Gastrocnemius medialis (tissue), 4 donors: ENCODE data around the gene FERMT2. TPM values are rescaled to one million over a fixed set of nuclear protein-coding genes. Genes with fewer than 3 reads are reported as not detected.
A peak's percentile ranks its signal among the peaks of the same experiment; 100 is the strongest.
"Not testable (repeated sequence)": the region's sequence is repeated elsewhere in the genome, so short reads cannot be mapped to it uniquely, and the experiment has no call there.

Source experiments
- ATAC-seq, 2 donors: fragments of 150-250 bp; one replicate each; pipeline ENCODE4 v1.9.1; 2016
- DNase-seq, 2 donors: peaks; one replicate each; pipeline ENCODE4 v3.0.0-alpha.2; 2019
- H3K27ac ChIP-seq, 4 donors: fragments of 200-600 bp; sonication (generic); 1 replicate in 1 of 4; 2 replicates in 3 of 4; pipeline ENCODE4 v1.5.1; 2016 to 2018; ENCODE audit warnings: mild to moderate bottlenecking in 2 of 4, moderate library complexity in 1 of 4
- H3K27me3 ChIP-seq, 3 donors: fragments of 200-600 bp; sonication (generic) in 2 of 3; 1 replicate in 1 of 3; 2 replicates in 2 of 3; pipeline versions ENCODE4 v1.5.1 to v1.6.0; 2016 to 2019; ENCODE audit warnings: mild to moderate bottlenecking in 1 of 3, moderate library complexity in 1 of 3
- H3K36me3 ChIP-seq, 2 donors: fragments of 200-600 bp; sonication (generic) in 1 of 2; one replicate each; pipeline ENCODE4 v1.5.1; 2017 to 2018
- H3K4me1 ChIP-seq, 2 donors: fragments of 200-600 bp; sonication (generic) in 1 of 2; one replicate each; pipeline ENCODE4 v1.5.1; 2016 to 2017; ENCODE audit warnings: mild to moderate bottlenecking in 2 of 2
- H3K4me3 ChIP-seq, 4 donors: fragments of 200-600 bp; sonication (generic) in 3 of 4; 1 replicate in 1 of 4; 2 replicates in 3 of 4; pipeline ENCODE4 v1.5.1; 2016 to 2019; ENCODE audit warnings: mild to moderate bottlenecking in 2 of 4
- H3K9me3 ChIP-seq, 3 donors: fragments of 200-600 bp; sonication (generic) in 2 of 3; 1 replicate in 1 of 3; 2 replicates in 2 of 3; pipeline ENCODE4 v1.5.1; 2016 to 2019
- CTCF ChIP-seq, 5 experiments: fragments of 450-650 bp in 3 of 5; fragments of 200-600 bp in 2 of 5; sonication (generic) in 2 of 5; IDR thresholded peaks in 4 of 5; conservative IDR thresholded peaks in 1 of 5; 1 replicate in 4 of 5; 2 replicates in 1 of 5; pipeline ENCODE4 v1.5.1; 2016 to 2019; ENCODE audit warnings: antibody characterized with exemption in 5 of 5, mild to moderate bottlenecking in 3 of 5, moderate library complexity in 3 of 5
- POLR2A ChIP-seq, 2 donors: fragments of 450-650 bp; IDR thresholded peaks; one replicate each; pipeline ENCODE4 v1.6.1; 2017; ENCODE audit warnings: antibody characterized with exemption in 2 of 2, mild to moderate bottlenecking in 2 of 2, moderate library complexity in 2 of 2
- in situ Hi-C, 4 donors: fragments of 200-750 bp; cut with MboI; loops; one replicate each; pipeline versions ENCODE4 v1.15.0 to v1.8.0; 2017; ENCODE audit warnings: low sequenced_read_pairs in 4 of 4
- intact Hi-C: fragments of 100-400 bp; cut with DNase I; formaldehyde crosslinking; loops from one replicate; pipeline ENCODE4 v1.15.1; 2023; ENCODE audit warnings: low total_unique reads
- total RNA-seq, 4 donors: library from RNA; depleted of rRNA; stranded (reverse); fragments of >200 nt; gene quantifications; one replicate each; pipeline versions ENCODE4 v1.1.0 to v1.2.3, GENCODE V29; 2016

The FERMT2 gene
- total RNA-seq, 4 donors from 2014 or later: 44.0 to 75.9 (median 59.7) TPM

- in situ Hi-C loops: no loop called here
- Histone ChIP-seq H3K4me3 (no peak overlapping the region), H3K9me3 (no peaks in the 10 kb centered on the region), H3K36me3 (no peaks in the 10 kb centered on the region), H3K27me3 (no peaks in the 10 kb centered on the region), H3K4me1 (peaks cover 66 to 87% of the 10 kb centered on the region in 2 donors), H3K27ac (no peak overlapping the region)
- no peak for DNase-seq
- ATAC-seq: peak in 1 of 2 donors; percentile 35
- TF ChIP-seq CTCF (IDR thresholded peaks at IDR 0.05 in 4 of 5, conservative IDR thresholded peaks at IDR 0.05 in 1 of 5) (no peak), POLR2A (IDR thresholded peaks at IDR 0.05) (no peak)
- intact Hi-C loops: no loop called here
These were observed 23.9 kb downstream of the FERMT2 start for GRCh38 chr14:52926953-52927352.

- intact Hi-C loops: loop anchor here (1.0 to 2.0 kb wide), 2 partner anchors 27 to 37 kb away; partner anchors contain the start of gene FERMT2
- H3K4me1 ChIP-seq: peaks cover 68 to 91% of the 10 kb centered on the region in 2 donors
- ATAC-seq (peak; percentile 67 to 83), DNase-seq (no peak)
- no peak overlapping the region for H3K4me3 ChIP-seq
- no peak for TF ChIP-seq POLR2A (IDR thresholded peaks at IDR 0.05)
- peak in 3 of 5 experiments; percentile 33 to 50 (median 33) for TF ChIP-seq CTCF (IDR thresholded peaks at IDR 0.05 in 4 of 5, conservative IDR thresholded peaks at IDR 0.05 in 1 of 5)
- no peaks in the 10 kb centered on the region for H3K27me3 ChIP-seq
- H3K27ac ChIP-seq: peak overlapping the region in 2 of 4 donors; percentile 5 to 40
- no peaks in the 10 kb centered on the region for H3K36me3 ChIP-seq
- no peaks in the 10 kb centered on the region for H3K9me3 ChIP-seq
- in situ Hi-C loops: no loop called here
These were observed 26.8 kb downstream of the FERMT2 start for GRCh38 chr14:52923902-52924575.

- Histone ChIP-seq H3K27me3 (no peaks in the 10 kb centered on the region), H3K36me3 (no peaks in the 10 kb centered on the region), H3K4me3 (no peak overlapping the region), H3K27ac (no peak overlapping the region), H3K9me3 (no peaks in the 10 kb centered on the region), H3K4me1 (peaks cover 73 to 91% of the 10 kb centered on the region in 2 donors)
- intact Hi-C loops: no loop called here
- no peak for TF ChIP-seq POLR2A (IDR thresholded peaks at IDR 0.05)
- no peak for TF ChIP-seq CTCF (IDR thresholded peaks at IDR 0.05 in 4 of 5, conservative IDR thresholded peaks at IDR 0.05 in 1 of 5)
- ATAC-seq: no peak
- in situ Hi-C loops: no loop called here
- no peak for DNase-seq
These were observed 28.2 kb downstream of the FERMT2 start for GRCh38 chr14:52922656-52923055.

GRCh38 chr14:52922059-52922458 lies 28.8 kb downstream of the FERMT2 start:
- no peak overlapping the region for H3K4me3 ChIP-seq
- TF ChIP-seq CTCF (IDR thresholded peaks at IDR 0.05 in 4 of 5, conservative IDR thresholded peaks at IDR 0.05 in 1 of 5): no peak
- TF ChIP-seq POLR2A (IDR thresholded peaks at IDR 0.05): no peak
- peak overlapping the region in 1 of 4 donors; percentile 25 for H3K27ac ChIP-seq
- in situ Hi-C loops: no loop called here
- ATAC-seq (no peak), DNase-seq (no peak)
- intact Hi-C loops: no loop called here
- no peaks in the 10 kb centered on the region for H3K36me3 ChIP-seq
- H3K27me3 ChIP-seq: no peaks in the 10 kb centered on the region
- peaks cover 71 to 88% of the 10 kb centered on the region in 2 donors for H3K4me1 ChIP-seq
- no peaks in the 10 kb centered on the region for H3K9me3 ChIP-seq

GRCh38 chr14:52920411-52920810 lies 30.4 kb downstream of the FERMT2 start:
- DNase-seq, H3K36me3 ChIP-seq, H3K27me3 ChIP-seq, ATAC-seq, in situ Hi-C loops, intact Hi-C loops, H3K9me3 ChIP-seq, H3K4me3 ChIP-seq: not testable (repeated sequence)
- Histone ChIP-seq H3K27ac (peak overlapping the region in 3 of 4 donors; percentile 59 to 65 (median 65)), H3K4me1 (peaks cover 58 to 71% of the 10 kb centered on the region in 2 donors)
